GM18858 (cell line): ENCODE results near the gene NT5C3B.
"Not testable (repeated sequence)": the region's sequence is repeated elsewhere in the genome, so short reads cannot be mapped to it uniquely, and the experiment has no call there.

Experiments used
- ATAC-seq: cut with Tn5 transposase; IDR thresholded peaks from one replicate; pipeline ENCODE4 v1.9.1; 2021; ENCODE audit not compliant: unreplicated experiment

NT5C3B gene

GRCh38 chr17:41840781-41841180 lies 4.7 kb upstream of the NT5C3B start:
- not testable (repeated sequence) for ATAC-seq

DNA sequence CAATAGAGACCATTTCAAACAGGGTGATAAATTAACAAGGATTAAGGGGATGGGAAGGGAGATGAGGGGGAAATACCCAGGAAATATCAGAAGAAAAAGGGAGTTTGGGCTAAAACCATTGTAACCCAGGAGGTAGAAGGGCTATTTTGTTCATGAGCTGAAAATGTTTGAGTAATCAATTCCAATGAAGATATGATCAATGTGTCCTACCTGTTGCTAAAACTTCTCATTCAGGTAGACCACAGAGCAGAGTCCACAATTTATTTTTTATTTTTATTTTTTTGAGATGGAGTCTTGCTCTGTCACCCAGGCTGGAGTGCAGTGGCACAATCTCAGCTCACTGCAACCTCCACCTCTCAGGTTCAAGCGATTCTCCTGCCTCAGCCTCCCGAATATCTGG lies 3.4 kb upstream of the NT5C3B start:
- ATAC-seq, result not testable (repeated sequence)

GRCh38 chr17:41837761-41838538 lies 1.9 kb upstream of the NT5C3B start, which contains the start of gene KLHL10:
KLHL10 (plus strand) TSS chr17:41837825; CDS start chr17:41837933, 108 bp downstream.
- no peak for ATAC-seq

GRCh38 chr17:41836550-41837196 lies 641 bp upstream of the NT5C3B start:
- ATAC-seq, result no peak

DNA sequence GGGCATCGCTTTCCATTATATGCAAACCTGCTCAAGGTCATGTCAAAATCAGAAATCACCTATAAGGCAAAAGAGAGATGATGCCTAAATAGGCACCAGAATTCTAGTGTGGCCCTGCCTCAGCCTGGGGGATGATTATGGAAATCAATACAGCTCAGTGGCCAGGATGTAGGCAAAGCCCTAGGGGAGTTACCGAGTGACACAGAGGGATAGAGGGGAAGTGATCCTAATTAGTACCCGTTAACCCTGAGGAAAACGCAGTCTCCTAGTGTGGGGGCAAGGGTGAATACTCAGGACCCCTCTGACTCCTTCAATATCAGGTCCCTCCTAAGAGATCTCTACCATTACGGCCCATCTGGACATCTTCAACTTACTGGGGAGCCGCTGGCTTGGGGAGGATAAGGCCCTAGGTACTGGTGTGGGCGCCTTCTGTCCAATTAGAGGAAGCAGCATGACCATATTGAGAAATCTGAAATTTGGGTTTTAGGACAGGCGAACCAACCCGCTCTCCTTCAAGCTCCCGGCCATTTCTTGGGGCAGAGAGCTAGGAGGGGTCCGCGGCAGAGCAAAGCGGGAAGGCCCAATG lies 725 bp downstream of the NT5C3B start:
- no peak for ATAC-seq

DNA sequence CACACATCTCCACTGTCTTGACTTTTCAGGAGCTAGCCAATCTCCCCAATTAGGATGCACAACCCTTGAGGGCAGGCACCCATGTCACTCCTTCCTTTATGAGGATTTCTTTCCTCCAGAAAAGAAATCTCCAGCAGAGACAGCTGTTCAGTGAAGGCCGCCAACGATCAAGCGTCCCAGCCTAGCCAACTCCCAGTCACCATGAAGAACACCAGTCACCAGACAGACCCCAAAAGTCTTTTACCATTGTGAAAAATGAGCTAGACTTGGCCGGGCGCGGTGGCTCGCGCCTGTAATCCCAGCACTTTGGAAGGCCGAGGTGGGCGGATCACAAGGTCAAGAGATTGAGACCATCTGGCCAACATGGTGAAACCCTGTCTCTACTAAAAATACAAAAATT lies 6.1 kb downstream of the NT5C3B start:
- not testable (repeated sequence) for ATAC-seq

- no peak for ATAC-seq
Observed at GRCh38 chr17:41825175-41825845, 10.7 kb downstream of the NT5C3B start.

DNA sequence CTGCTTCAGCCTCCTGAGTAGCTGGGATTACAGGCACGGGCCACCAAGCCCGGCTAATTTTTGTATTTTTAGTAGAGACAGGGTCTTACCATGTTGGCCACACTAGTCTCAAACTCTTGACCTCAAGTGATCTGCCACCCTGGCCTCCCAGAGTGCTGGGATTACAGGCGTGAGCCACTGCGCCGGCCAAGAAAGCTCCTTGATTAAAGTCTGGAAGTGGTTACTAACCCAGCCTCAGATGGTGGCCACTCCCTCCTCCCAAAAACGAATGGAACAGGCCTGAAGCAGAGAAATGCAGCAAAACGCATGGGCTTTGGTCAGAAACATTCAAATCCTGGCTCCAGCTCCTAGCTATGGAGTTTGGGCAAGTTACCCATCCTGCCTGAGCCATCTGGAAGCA lies 11.9 kb downstream of the NT5C3B start:
- no peak for ATAC-seq

DNA sequence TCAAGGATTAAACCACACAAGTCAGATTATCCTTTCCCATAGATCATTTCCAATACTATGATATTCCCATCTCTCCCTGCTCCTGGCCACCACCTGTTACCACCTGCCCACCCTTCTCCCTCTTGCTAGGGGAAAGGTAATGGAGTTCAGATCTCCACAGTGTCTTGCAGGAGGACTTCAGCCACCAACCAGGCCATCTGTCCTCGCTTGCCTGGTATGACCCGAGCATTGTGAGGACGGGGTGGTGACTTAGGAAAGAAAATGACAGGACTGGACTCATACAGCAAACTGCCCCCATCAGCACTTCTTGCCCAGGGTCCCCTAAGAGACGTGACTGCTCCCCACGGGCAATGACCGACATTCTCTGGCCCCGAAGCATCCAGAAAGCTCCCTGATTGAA lies 12.5 kb downstream of the NT5C3B start:
- no peak for ATAC-seq

DNA sequence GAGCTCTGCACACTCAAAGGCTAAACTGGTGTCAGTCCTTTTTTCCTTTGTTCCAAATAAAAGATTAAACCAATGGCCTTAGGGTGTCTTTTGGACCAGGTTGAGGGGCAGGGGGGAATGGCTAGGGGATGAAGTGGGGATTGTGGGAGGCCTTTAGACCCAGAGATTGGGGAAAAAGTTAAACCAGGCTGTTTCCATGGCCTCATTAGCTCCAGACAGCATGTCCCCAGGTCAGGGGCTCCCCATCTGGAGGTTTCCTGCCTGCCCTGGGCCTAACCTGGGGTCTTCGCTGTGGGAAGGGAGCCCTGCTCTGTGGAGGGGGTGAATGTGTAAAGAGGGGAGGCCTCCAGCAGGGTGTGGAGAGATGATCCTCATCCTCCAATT lies 12.9 kb downstream of the NT5C3B start:
- ATAC-seq, result no peak

DNA sequence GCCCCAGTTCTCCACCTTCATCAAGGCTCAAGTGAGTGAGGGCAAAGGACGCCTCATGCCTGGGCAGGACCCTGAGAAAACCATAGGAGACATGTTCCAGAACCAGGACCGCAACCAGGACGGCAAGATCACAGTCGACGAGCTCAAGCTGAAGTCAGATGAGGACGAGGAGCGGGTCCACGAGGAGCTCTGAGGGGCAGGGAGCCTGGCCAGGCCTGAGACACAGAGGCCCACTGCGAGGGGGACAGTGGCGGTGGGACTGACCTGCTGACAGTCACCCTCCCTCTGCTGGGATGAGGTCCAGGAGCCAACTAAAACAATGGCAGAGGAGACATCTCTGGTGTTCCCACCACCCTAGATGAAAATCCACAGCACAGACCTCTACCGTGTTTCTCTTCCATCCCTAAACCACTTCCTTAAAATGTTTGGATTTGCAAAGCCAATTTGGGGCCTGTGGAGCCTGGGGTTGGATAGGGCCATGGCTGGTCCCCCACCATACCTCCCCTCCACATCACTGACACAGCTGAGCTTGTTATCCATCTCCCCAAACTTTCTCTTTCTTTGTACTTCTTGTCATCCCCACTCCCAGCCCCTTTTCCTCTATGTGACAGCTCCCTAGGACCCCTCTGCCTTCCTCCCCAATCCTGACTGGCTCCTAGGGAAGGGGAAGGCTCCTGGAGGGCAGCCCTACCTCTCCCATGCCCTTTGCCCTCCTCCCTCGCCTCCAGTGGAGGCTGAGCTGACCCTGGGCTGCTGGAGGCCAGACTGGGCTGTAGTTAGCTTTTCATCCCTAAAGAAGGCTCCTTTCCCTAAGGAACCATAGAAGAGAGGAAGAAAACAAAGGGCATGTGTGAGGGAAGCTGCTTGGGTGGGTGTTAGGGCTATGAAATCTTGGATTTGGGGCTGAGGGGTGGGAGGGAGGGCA lies 13.6 kb downstream of the NT5C3B start:
- ATAC-seq, result no peak

GRCh38 chr17:41821776-41822175 lies 14.3 kb downstream of the NT5C3B start:
- ATAC-seq, result no peak

DNA sequence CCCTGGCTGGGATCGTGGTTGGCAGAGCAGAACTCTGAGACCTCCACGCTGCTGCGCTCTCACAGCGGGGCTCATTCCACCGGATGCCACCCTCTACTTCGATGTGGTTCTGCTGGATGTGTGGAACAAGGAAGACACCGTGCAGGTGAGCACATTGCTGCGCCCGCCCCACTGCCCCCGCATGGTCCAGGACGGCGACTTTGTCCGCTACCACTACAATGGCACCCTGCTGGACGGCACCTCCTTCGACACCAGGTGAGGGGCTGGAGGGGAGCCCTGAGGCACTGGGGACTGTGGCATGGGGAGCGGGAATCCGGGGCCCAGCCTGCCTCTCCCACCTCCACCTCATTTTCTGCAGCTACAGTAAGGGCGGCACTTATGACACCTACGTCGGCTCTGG lies 18.0 kb downstream of the NT5C3B start:
- no peak for ATAC-seq

DNA sequence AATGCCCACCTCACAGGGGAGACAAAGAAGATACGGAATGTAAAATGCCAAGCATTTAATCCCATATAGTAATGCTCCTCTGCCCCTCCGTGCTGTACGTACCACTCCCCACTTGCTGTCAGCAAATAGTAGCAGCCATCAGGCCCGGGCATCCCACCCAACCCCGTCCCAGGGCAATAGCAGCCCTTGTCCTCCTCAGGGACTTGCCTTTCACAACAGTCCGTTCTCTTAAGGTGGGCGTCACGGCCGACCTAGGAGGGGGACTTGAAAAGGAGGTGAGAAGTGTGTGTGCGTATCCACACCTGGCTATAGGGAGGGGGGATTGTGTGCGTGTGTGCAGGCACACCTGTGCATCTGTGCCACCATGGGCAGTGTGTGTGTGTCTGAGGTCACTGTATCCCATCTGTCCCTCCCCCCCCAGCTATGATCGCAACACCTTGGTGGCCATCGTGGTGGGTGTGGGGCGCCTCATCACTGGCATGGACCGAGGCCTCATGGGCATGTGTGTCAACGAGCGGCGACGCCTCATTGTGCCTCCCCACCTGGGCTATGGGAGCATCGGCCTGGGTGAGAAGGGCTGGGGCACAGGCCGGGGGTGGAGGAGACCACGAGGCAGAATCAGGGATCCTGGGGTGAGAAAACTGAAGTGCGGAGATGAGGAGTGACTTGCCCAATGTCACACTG lies 19.3 kb downstream of the NT5C3B start:
- ATAC-seq, result no peak

- no peak for ATAC-seq
Observed at GRCh38 chr17:41814195-41814594, 21.8 kb downstream of the NT5C3B start.

GRCh38 chr17:41813699-41814124 lies 22.3 kb downstream of the NT5C3B start:
- no peak for ATAC-seq

- no peak for ATAC-seq
Observed at GRCh38 chr17:41813152-41813680, 22.8 kb downstream of the NT5C3B start.

- ATAC-seq, result no peak
Observed at GRCh38 chr17:41812381-41813151, 23.5 kb downstream of the NT5C3B start, which contains the start of gene FKBP10. FKBP10 (plus strand) TSS chr17:41813004; CDS start chr17:41813035, 31 bp downstream.
